ENCODE measurements around the gene NOC2L. TPM values are rescaled to one million over a fixed set of nuclear protein-coding genes. Genes with fewer than 3 reads are reported as not detected.

Gene NOC2L
- total and polyA plus RNA-seq, 2 donors (not counting 1 experiment from before 2014, with no cell fraction given), result 34.1 to 61.1 TPM

- H3K4me2 ChIP-seq (ENCODE audit: extremely low read depth, insufficient read depth, low read length), result peak within 1 kb of the TSS; percentile 63
- H3K27ac ChIP-seq (ENCODE audit: insufficient read depth, low read length), result peak within 1 kb of the TSS; percentile 67
- peak; percentile 90 to 93 for DNase-seq (ENCODE audit: low read depth in 2 of 2)
- no peaks in the 10 kb centered on the region for H4K20me1 ChIP-seq (ENCODE audit: control insufficient read depth, extremely low read depth, insufficient read depth, low read length)
- no peaks in the 10 kb centered on the region for H3K9me3 ChIP-seq (ENCODE audit: control insufficient read depth, insufficient read depth, low read depth, low read length)
- peak within 1 kb of the TSS; percentile 89 for H3K9ac ChIP-seq (ENCODE audit: insufficient read depth, low read length)
- H3K27me3 ChIP-seq (ENCODE audit: control insufficient read depth, insufficient read depth, low read length), result peaks cover 14% of the 10 kb centered on the region
- H2AFZ ChIP-seq (ENCODE audit: low read length), result no peak within 1 kb of the TSS
- H3K79me2 ChIP-seq (ENCODE audit: control insufficient read depth, insufficient read depth, low read length), result no peaks in the 10 kb centered on the region
- TF ChIP-seq CTCF (conservative IDR thresholded peaks at IDR 0.05 in 1 of 2, IDR thresholded peaks at IDR 0.05 in 1 of 2; ENCODE audit: low read depth in 1 of 2, low read length in 2 of 2), result no peak
- TF ChIP-seq EZH2 (IDR thresholded peaks at IDR 0.05; ENCODE audit: low read length, missing control alignments), result no peak
- peaks cover 2% of the 10 kb centered on the region for H3K4me1 ChIP-seq (ENCODE audit: control insufficient read depth, extremely low read depth, insufficient read depth, low read length)
- no peaks in the 10 kb centered on the region for H3K36me3 ChIP-seq (ENCODE audit: control insufficient read depth, insufficient read depth, low read length)
- peak within 1 kb of the TSS; percentile 25 to 61 (median 44) for H3K4me3 ChIP-seq (replicated peaks in 1 of 4; ENCODE audit: control extremely low read depth in 1 of 4, insufficient read depth in 1 of 4, low read depth in 3 of 4, low read length in 4 of 4)
Measured at GRCh38 chr1:999725-1000356, 40.8 kb upstream of the NOC2L start, which contains the start of gene HES4. TSS of gene HES4 (minus strand) at chr1:1000097. CDS start at chr1:999973, 124 bp downstream.

- no peak overlapping the region for H3K27ac ChIP-seq (ENCODE audit: insufficient read depth, low read length)
- no peaks in the 10 kb centered on the region for H3K36me3 ChIP-seq (ENCODE audit: control insufficient read depth, insufficient read depth, low read length)
- no peaks in the 10 kb centered on the region for H3K9me3 ChIP-seq (ENCODE audit: control insufficient read depth, insufficient read depth, low read depth, low read length)
- peaks cover 2% of the 10 kb centered on the region for H3K4me1 ChIP-seq (ENCODE audit: control insufficient read depth, extremely low read depth, insufficient read depth, low read length)
- peak overlapping the region; percentile 40 for H3K4me2 ChIP-seq (ENCODE audit: extremely low read depth, insufficient read depth, low read length)
- DNase-seq (ENCODE audit: low read depth in 2 of 2), result no peak
- TF ChIP-seq EZH2 (IDR thresholded peaks at IDR 0.05; ENCODE audit: low read length, missing control alignments) (peak; percentile 91), CTCF (conservative IDR thresholded peaks at IDR 0.05 in 1 of 2, IDR thresholded peaks at IDR 0.05 in 1 of 2; ENCODE audit: low read depth in 1 of 2, low read length in 2 of 2) (no peak)
- H3K4me3 ChIP-seq (replicated peaks in 1 of 4; ENCODE audit: control extremely low read depth in 1 of 4, insufficient read depth in 1 of 4, low read depth in 3 of 4, low read length in 4 of 4), result peak overlapping the region in 1 of 4 experiments; percentile 48
- H4K20me1 ChIP-seq (ENCODE audit: control insufficient read depth, extremely low read depth, insufficient read depth, low read length), result no peaks in the 10 kb centered on the region
- H3K27me3 ChIP-seq (ENCODE audit: control insufficient read depth, insufficient read depth, low read length), result peaks cover 17% of the 10 kb centered on the region
- H3K79me2 ChIP-seq (ENCODE audit: control insufficient read depth, insufficient read depth, low read length), result no peaks in the 10 kb centered on the region
- no peak overlapping the region for H2AFZ ChIP-seq (ENCODE audit: low read length)
- H3K9ac ChIP-seq (ENCODE audit: insufficient read depth, low read length), result peak overlapping the region; percentile 89
Measured at GRCh38 chr1:998995-999724, 40.1 kb upstream of the NOC2L start.

- TF ChIP-seq EZH2 (IDR thresholded peaks at IDR 0.05; ENCODE audit: low read length, missing control alignments), result no peak
- TF ChIP-seq CTCF (conservative IDR thresholded peaks at IDR 0.05 in 1 of 2, IDR thresholded peaks at IDR 0.05 in 1 of 2; ENCODE audit: low read depth in 1 of 2, low read length in 2 of 2), result no peak
- H2AFZ ChIP-seq (ENCODE audit: low read length), result no peak overlapping the region
- DNase-seq (ENCODE audit: low read depth in 2 of 2), result peak in 1 of 2 donors; percentile 57
Measured at GRCh38 chr1:998745-998994, 39.6 kb upstream of the NOC2L start.

More at GRCh38 chr1:998745-998994, 39.6 kb upstream of the NOC2L start:
- Histone ChIP-seq H3K9me3 (ENCODE audit: control insufficient read depth, insufficient read depth, low read depth, low read length) (no peaks in the 10 kb centered on the region), H4K20me1 (ENCODE audit: control insufficient read depth, extremely low read depth, insufficient read depth, low read length) (no peaks in the 10 kb centered on the region), H3K27me3 (ENCODE audit: control insufficient read depth, insufficient read depth, low read length) (peaks cover 17% of the 10 kb centered on the region), H3K9ac (ENCODE audit: insufficient read depth, low read length) (peak overlapping the region; percentile 89), H3K36me3 (ENCODE audit: control insufficient read depth, insufficient read depth, low read length) (no peaks in the 10 kb centered on the region), H3K79me2 (ENCODE audit: control insufficient read depth, insufficient read depth, low read length) (no peaks in the 10 kb centered on the region), H3K4me3 (replicated peaks in 1 of 4; ENCODE audit: control extremely low read depth in 1 of 4, insufficient read depth in 1 of 4, low read depth in 3 of 4, low read length in 4 of 4) (peak overlapping the region in 1 of 4 experiments; percentile 48), H3K4me1 (ENCODE audit: control insufficient read depth, extremely low read depth, insufficient read depth, low read length) (peaks cover 2% of the 10 kb centered on the region), H3K4me2 (ENCODE audit: extremely low read depth, insufficient read depth, low read length) (peak overlapping the region; percentile 32), H3K27ac (ENCODE audit: insufficient read depth, low read length) (no peak overlapping the region)
